IPS-18a (cell line): ENCODE data around the gene FKBP5.

Experiments
- H3K27ac ChIP-seq: one replicate; pipeline ENCODE4 v1.5.1; 2013; ENCODE audit warnings: low read length
- H3K27me3 ChIP-seq: one replicate; pipeline ENCODE4 v1.6.1; 2013; ENCODE audit warnings: mild to moderate bottlenecking, low read length; ENCODE audit not compliant: control insufficient read depth, insufficient read depth
- H3K36me3 ChIP-seq: one replicate; pipeline ENCODE4 v1.6.1; 2013; ENCODE audit warnings: low read depth, low read length; ENCODE audit not compliant: control insufficient read depth
- H3K4me1 ChIP-seq: one replicate; pipeline ENCODE4 v1.6.1; 2013; ENCODE audit warnings: low read depth, low read length; ENCODE audit not compliant: control insufficient read depth
- H3K4me3 ChIP-seq: one replicate; pipeline ENCODE4 v1.5.1; 2013; ENCODE audit warnings: low read length
- H3K9ac ChIP-seq: one replicate; pipeline ENCODE4 v1.6.1; 2013; ENCODE audit warnings: mild to moderate bottlenecking, low read length, moderate library complexity
- H3K9me3 ChIP-seq: one replicate; pipeline ENCODE4 v1.6.1; 2013; ENCODE audit warnings: low read depth, low read length; ENCODE audit not compliant: control insufficient read depth

FKBP5 gene

GRCh38 chr6:35564733-35565132, 124.0 kb downstream of the FKBP5 start:
- Histone ChIP-seq H3K4me3 (no peak overlapping the region), H3K27me3 (no peaks in the 10 kb centered on the region), H3K27ac (no peak overlapping the region), H3K36me3 (no peaks in the 10 kb centered on the region), H3K9ac (no peak overlapping the region), H3K4me1 (no peaks in the 10 kb centered on the region), H3K9me3 (no peaks in the 10 kb centered on the region)

GRCh38 chr6:35562060-35562459, 126.7 kb downstream of the FKBP5 start:
- Histone ChIP-seq H3K4me1 (no peaks in the 10 kb centered on the region), H3K9me3 (no peaks in the 10 kb centered on the region), H3K4me3 (no peak overlapping the region), H3K27ac (no peak overlapping the region), H3K36me3 (no peaks in the 10 kb centered on the region), H3K9ac (no peak overlapping the region), H3K27me3 (no peaks in the 10 kb centered on the region)

DNA sequence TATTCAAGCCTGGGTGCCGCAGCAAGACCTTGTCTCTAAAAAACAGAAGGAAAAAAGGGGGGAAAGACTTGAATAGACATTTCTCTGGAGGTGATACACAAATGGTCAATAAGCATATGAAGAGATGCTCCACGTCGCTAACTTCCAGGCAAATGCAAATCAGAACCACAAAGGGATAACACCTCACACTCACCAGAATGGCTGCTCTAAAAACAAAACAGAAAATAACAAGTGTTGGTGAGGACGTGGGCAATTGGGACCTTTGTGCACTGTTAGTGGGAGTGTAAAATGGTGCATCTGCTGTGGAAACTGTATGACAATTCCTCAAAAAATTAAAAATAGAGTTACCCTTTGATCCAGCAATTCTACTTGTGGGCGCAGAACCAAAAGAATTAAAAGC, 127.6 kb downstream of the FKBP5 start:
- H3K27ac ChIP-seq: no peak overlapping the region
- H3K36me3 ChIP-seq: no peaks in the 10 kb centered on the region
- H3K4me1 ChIP-seq: no peaks in the 10 kb centered on the region
- no peaks in the 10 kb centered on the region for H3K27me3 ChIP-seq
- H3K4me3 ChIP-seq: no peak overlapping the region
- no peaks in the 10 kb centered on the region for H3K9me3 ChIP-seq
- H3K9ac ChIP-seq: no peak overlapping the region

GRCh38 chr6:35558571-35558970, 130.1 kb downstream of the FKBP5 start:
- Histone ChIP-seq H3K4me3 (no peak overlapping the region), H3K27me3 (no peaks in the 10 kb centered on the region), H3K9me3 (no peaks in the 10 kb centered on the region), H3K4me1 (no peaks in the 10 kb centered on the region), H3K9ac (no peak overlapping the region), H3K36me3 (no peaks in the 10 kb centered on the region), H3K27ac (no peak overlapping the region)

DNA sequence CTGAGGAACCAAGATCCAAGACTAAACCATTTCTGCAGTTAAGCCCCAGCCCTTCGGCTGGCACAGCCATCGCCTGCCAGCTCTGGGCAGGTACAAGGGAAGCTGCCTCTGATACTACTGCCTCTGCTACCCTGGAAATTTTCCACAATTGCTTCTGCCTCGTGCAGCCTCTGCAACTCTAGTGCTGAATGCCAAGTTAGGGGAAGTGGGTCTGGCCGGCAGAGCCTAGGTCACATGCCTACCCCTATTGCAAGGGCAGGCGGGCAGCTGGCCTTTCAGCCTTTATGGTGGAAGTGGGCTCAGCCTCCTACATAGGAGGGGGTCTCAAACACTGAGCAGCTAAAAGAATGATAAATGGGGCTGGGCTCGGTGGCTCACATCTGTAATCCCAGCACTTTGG, 131.5 kb downstream of the FKBP5 start:
- Histone ChIP-seq H3K27ac (no peak overlapping the region), H3K36me3 (no peaks in the 10 kb centered on the region), H3K4me3 (no peak overlapping the region), H3K9ac (no peak overlapping the region), H3K9me3 (no peaks in the 10 kb centered on the region), H3K27me3 (no peaks in the 10 kb centered on the region), H3K4me1 (no peaks in the 10 kb centered on the region)

GRCh38 chr6:35554811-35555210, 133.9 kb downstream of the FKBP5 start:
- no peaks in the 10 kb centered on the region for H3K27me3 ChIP-seq
- no peaks in the 10 kb centered on the region for H3K9me3 ChIP-seq
- H3K36me3 ChIP-seq: no peaks in the 10 kb centered on the region
- no peak overlapping the region for H3K9ac ChIP-seq
- no peak overlapping the region for H3K27ac ChIP-seq
- H3K4me3 ChIP-seq: no peak overlapping the region
- H3K4me1 ChIP-seq: no peaks in the 10 kb centered on the region

DNA sequence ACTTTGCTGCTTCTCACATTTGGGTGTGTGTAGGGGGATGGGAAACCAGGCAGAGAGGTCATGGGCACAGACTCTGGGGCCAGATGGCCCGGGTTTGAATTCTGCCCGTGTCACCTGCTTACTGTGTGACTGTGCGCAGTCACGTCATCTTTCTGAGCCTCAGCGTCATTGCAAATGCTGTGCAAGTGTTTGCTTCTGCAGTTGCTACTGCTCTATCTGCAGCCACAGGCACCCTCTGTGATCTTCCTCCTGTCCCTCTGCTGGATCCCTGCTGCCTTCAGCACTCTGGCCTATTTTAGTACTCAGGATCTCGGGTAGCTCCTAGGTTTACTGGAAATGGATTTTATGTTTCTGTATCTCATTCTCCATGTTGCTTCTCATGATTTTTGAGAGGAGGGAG, 135.4 kb downstream of the FKBP5 start:
- Histone ChIP-seq H3K27me3 (no peaks in the 10 kb centered on the region), H3K9me3 (no peaks in the 10 kb centered on the region), H3K27ac (no peak overlapping the region), H3K36me3 (no peaks in the 10 kb centered on the region), H3K9ac (no peak overlapping the region), H3K4me1 (no peaks in the 10 kb centered on the region), H3K4me3 (no peak overlapping the region)

GRCh38 chr6:35552285-35552917, 136.3 kb downstream of the FKBP5 start:
- Histone ChIP-seq H3K9ac (no peak overlapping the region), H3K4me3 (no peak overlapping the region), H3K36me3 (no peaks in the 10 kb centered on the region), H3K27ac (no peak overlapping the region), H3K4me1 (no peaks in the 10 kb centered on the region), H3K9me3 (no peaks in the 10 kb centered on the region), H3K27me3 (no peaks in the 10 kb centered on the region)

- no peaks in the 10 kb centered on the region for H3K4me1 ChIP-seq
- H3K9me3 ChIP-seq: no peaks in the 10 kb centered on the region
- H3K27ac ChIP-seq: no peak overlapping the region
- H3K9ac ChIP-seq: no peak overlapping the region
- no peaks in the 10 kb centered on the region for H3K36me3 ChIP-seq
- H3K27me3 ChIP-seq: no peaks in the 10 kb centered on the region
- H3K4me3 ChIP-seq: no peak overlapping the region
Observed at GRCh38 chr6:35550437-35550836, 138.3 kb downstream of the FKBP5 start.

- Histone ChIP-seq H3K4me1 (no peaks in the 10 kb centered on the region), H3K27me3 (no peaks in the 10 kb centered on the region), H3K36me3 (no peaks in the 10 kb centered on the region), H3K9me3 (no peaks in the 10 kb centered on the region), H3K27ac (no peak overlapping the region), H3K4me3 (no peak overlapping the region), H3K9ac (no peak overlapping the region)
Observed at GRCh38 chr6:35547676-35548075, 141.0 kb downstream of the FKBP5 start.

DNA sequence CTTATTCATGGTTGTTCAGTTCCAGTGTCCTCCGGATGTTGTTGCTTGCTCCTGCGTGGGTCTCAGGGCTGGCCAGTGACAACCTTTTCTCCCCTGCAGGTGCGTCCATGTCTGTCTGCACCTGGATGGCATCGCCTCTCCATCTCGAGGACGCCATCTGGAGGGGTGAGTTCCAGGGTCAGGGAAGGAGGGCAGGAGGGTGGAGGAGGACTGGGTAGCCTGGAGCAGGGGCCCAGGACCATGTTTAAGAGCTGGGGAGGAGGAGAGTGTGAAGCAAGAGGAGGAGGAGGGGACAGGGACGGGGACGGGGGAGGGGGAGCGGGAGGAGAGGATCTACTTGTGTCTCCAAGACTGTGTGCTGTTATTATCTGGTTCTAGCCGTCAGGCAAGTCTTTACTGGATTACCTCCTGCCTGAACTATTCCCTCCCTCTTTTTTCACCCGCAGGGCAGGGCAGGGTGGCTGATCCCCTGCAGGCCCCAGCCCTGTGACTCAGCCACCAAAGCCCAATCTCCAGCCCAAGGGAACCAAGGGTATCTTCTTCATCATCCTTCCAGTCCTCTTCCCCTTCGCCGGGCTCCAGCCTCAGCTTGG, 143.8 kb downstream of the FKBP5 start:
- Histone ChIP-seq H3K4me3 (no peak overlapping the region), H3K4me1 (no peaks in the 10 kb centered on the region), H3K9ac (no peak overlapping the region), H3K27me3 (no peaks in the 10 kb centered on the region), H3K36me3 (no peaks in the 10 kb centered on the region), H3K9me3 (no peaks in the 10 kb centered on the region), H3K27ac (no peak overlapping the region)

DNA sequence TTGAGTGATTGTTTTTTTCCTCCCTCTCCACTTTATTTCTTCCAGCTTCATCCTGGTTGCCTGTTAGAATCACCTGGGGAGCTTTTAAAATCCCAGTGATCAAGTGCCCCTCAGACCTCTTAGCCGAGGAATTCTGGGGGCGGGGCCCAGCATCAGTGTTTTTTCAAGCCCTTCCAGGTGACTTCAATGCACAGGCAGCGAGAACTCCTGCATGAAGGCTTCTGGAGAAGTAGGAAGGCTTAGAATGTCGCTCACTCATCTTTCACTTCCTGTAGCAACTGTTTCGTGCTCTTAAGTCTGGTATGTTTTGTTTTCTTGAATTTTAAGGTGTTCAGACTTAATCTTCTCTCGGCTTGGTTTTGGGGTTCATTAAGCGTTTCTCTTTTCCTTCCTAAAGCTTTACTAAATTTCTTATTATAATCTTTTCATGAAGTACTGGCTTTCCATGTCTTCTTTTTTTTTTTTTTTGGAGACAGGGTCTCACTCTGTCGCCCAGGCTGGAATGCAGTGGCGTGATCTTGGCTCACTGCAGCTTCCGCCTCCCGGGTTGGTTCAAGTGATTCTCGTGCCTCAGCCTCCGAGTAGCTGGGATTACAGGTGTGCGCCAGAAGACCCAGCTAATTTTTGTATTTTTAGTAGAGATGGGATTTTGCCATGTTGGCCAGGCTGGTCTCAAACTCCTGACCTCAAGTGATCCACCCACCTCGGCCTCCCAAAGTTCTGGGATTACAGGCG, 145.1 kb downstream of the FKBP5 start:
- H3K36me3 ChIP-seq: no peaks in the 10 kb centered on the region
- no peaks in the 10 kb centered on the region for H3K9me3 ChIP-seq
- no peaks in the 10 kb centered on the region for H3K27me3 ChIP-seq
- no peak overlapping the region for H3K27ac ChIP-seq
- H3K4me3 ChIP-seq: no peak overlapping the region
- H3K4me1 ChIP-seq: no peaks in the 10 kb centered on the region
- no peak overlapping the region for H3K9ac ChIP-seq
